Stimulated activated CD8-positive, alpha-beta memory T cell treated with anti-CD3 and anti-CD28 coated beads, Interleukin-2, amount 100 ng/mL, for 48 hours (primary cell): Measurements from ENCODE around the gene INMT.

Source experiments
- DNase-seq, 2 donors: peaks; one replicate each; pipeline ENCODE4 v3.0.0-alpha.2; 2020; ENCODE audit warnings: low read depth in 2 of 2

Gene INMT

GRCh38 chr7:30787486-30787885, 35.6 kb downstream of the INMT start:
- DNase-seq = no peak

- DNase-seq = no peak
Observed at GRCh38 chr7:30788640-30789333, 36.9 kb downstream of the INMT start.

DNA sequence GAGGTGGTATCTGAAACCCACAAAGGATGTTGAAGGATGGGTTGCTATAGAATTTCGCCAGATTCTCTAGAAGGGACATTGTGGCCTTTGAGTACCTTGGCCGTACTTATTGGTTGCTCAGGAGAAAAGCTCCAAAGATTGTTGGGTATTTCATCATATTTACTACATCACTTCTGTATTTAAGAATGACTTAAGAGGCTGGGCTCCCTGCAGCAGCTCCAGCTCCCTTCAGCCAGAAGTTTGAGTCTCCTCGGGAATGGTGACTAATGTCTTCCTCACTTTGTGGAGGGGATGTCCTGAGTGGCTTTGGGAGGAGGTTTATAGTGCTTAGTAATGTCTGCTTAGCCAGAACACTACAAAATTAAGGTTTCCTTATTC, 37.4 kb downstream of the INMT start:
- DNase-seq = no peak

- no peak for DNase-seq
Observed at GRCh38 chr7:30790356-30790755, 38.4 kb downstream of the INMT start.

- DNase-seq = no peak
Observed at GRCh38 chr7:30791114-30791513, 39.2 kb downstream of the INMT start.

DNA sequence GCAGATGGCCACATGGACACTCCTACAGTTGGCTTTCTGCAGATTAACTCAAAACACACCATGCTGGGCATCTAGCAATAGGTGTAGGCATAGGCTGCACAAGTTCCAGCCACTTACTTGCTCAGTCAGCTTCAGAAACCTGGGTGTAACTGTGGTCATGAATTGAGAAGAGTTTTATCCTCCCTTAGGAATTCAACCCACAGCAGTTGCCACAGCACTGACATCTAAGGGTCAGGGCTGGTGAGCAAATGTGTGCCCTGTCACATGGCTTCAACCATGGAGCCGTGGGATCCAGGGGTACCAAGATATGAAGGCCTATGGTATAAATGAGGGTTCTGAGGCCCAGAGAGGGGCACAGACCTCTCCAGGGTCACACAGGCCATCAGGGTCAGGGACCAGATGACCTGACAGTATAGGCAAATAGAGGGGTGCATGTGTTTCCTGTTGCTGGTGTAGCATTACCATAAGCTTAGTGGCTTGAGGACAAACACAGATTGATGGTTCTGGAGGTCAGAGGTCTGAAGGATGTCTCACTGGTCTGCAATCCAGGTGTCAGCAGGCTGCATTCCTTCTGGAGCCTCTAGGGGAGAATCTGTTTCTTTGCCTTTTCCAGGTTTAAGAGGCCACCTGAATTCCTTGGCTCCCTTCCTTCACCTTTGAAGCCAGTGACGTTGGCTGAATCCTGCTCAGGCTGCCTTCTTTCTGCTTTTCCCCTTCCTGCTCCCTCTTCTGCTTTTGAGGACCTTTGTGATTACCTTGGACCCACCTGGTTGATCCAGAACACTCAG, 43.4 kb downstream of the INMT start:
- DNase-seq = no peak

DNA sequence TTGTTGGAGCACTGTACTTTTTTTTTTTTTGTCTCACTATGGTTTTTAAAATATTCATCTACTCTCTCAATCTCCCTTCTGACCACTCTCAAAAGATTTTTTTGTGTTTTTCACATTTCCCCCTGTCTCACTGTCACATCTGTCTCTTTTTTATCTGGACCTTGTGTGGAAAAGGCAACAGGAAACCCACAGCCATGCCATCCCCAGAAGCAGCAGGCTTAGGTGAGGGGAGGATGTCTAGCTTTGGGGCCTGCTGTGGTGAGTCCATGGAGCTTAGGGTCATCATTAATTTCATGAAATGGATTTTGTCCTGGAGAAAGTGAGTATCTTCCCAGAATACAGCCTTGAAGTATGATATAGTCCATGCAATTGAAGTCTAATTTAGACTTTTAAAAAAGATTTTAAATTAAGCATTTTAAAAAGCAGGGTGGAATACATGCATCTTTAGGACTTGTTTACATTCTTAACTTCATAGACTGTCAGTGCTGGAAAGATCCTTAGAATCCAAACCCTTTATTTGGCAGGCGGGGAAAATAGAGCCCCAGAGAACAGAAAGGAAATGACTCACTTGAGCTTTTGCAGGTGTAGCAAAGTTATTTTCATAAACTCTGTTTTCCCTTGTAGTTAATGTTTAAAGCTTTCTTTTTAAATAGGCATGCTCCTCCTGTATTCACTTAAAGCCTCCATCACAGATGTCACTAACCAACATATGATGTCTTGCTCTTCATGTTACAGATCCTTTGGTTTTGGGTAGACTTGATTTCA, 44.4 kb downstream of the INMT start:
- DNase-seq = no peak

DNA sequence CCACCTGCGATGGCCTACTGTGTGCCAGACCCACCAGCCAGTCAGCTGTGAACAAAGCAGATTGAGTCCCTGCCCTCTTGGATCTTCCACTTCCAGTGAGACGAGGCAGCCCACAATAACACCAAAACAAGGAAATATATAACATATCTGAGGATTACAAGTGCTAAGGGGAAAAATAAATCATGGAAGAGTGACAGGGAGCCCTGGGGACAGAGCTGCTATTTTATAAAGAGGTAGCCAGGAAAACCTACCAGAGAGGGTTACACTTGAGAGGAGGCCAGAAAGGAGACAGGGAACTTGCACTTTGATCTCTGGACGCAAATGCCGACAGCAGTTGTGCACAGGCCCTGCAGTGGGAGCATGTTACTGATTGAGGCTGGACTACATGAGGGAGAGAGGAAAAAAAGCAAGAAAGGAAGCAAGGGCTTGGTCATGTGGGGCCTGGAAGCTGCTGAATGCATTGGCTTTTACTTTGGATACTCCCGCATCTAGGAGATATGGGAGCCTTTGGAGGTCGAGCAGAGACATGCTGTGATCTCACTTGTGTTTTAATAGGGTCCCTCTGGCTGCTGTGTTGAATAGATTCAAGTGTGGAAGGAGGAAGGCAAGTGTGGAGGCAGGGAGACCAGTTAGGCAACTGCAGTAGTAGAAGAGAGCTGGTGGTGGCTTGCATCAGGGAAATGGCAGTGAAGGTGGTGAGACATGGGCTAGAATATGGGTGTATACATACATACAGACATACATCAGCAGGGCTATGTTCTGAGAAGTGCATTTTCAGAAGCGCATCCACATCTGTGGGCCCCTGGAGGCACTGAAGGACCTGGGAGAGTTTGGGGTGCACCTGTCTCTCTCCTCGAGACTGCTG, 45.5 kb downstream of the INMT start:
- no peak for DNase-seq

- DNase-seq = no peak
Observed at GRCh38 chr7:30799206-30799975, 47.5 kb downstream of the INMT start.

GRCh38 chr7:30799976-30800661, 48.2 kb downstream of the INMT start:
- no peak for DNase-seq

GRCh38 chr7:30800785-30801252, 48.9 kb downstream of the INMT start:
- no peak for DNase-seq

DNA sequence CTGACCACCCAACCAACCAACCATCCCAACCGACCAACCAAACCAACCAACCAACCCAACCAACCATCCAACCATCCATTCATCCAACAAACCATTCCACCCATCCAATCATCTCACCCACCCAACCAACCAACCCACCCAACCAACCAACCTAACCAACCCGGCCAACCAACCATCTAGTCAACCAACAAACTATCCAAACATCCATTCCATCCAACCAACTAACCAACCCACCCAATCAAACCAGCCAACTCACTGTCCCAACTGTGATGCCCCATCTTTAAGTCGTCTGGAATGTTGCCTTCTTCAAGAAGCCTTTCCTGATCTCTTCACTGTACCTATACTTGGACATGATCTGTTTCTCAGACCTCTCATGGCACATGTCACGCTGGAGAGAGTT, 50.9 kb downstream of the INMT start:
- DNase-seq = no peak

GRCh38 chr7:30804078-30804661, 52.2 kb downstream of the INMT start:
- DNase-seq = no peak

- no peak for DNase-seq
Observed at GRCh38 chr7:30805081-30805691, 53.3 kb downstream of the INMT start.

GRCh38 chr7:30805931-30806330, 54.0 kb downstream of the INMT start:
- no peak for DNase-seq
